Fibroblast of mammary gland (primary cell): ENCODE measurements around the gene ST6GALNAC2.

Experiments
- DNase-seq: peaks from one replicate; pipeline ENCODE4 v3.0.0-alpha.2; 2010; ENCODE audit warnings: low read depth
- H3K4me3 ChIP-seq: 2 replicates; pipeline ENCODE4 v1.5.1; 2011; ENCODE audit warnings: low read depth, mild to moderate bottlenecking, low read length, moderate library complexity; ENCODE audit not compliant: control insufficient read depth
- TF ChIP-seq, protein P1 (sequence below): conservative IDR thresholded peaks from 2 replicates; pipeline ENCODE4 v1.5.1; 2011; ENCODE audit warnings: low read depth, low read length, inconsistent platforms; ENCODE audit not compliant: control insufficient read depth, insufficient read depth

ST6GALNAC2 gene

DNA sequence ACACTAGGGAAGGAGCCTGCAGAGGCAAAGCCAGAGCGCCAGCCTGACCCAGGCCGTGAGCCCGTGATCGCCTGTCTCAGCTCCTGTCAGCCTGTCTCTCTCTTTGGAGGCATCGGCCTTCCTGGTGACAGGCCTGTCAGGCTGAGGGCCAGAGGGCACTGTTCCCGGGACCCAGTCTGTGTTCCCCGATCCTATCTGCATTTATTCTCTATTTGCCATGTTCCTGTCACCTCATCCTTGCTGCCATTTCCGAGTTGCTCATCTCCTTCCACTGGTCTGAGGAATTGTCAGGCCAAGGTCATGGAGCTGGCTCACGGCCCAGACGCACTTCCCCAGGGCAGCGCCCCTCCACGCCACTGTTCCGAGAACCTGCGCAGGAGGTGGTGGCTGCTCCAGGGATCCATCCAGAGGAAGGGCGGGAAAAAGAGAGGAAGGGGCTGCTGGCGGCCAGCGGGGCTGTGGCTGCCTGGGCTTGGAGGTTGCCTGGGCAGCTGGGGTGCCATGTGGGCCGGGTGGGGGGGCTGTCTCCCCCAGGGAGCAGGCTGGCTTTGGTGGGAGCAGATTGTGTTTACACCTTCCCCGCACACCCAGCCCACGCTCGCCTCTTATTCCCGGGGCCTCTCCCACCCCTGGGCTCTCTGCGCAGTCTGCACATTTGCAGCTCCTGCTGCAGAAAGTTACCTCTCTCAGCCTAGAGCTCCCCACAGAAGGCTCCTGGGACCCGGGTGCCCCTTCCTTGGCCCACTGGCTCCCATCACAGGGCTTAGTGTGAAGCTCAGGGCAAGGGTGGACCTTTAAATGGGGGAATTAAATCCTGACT lies 40.9 kb downstream of the ST6GALNAC2 start:
- H3K4me3 ChIP-seq = no peak overlapping the region
- no peak for DNase-seq
- TF ChIP-seq, protein P1, sequence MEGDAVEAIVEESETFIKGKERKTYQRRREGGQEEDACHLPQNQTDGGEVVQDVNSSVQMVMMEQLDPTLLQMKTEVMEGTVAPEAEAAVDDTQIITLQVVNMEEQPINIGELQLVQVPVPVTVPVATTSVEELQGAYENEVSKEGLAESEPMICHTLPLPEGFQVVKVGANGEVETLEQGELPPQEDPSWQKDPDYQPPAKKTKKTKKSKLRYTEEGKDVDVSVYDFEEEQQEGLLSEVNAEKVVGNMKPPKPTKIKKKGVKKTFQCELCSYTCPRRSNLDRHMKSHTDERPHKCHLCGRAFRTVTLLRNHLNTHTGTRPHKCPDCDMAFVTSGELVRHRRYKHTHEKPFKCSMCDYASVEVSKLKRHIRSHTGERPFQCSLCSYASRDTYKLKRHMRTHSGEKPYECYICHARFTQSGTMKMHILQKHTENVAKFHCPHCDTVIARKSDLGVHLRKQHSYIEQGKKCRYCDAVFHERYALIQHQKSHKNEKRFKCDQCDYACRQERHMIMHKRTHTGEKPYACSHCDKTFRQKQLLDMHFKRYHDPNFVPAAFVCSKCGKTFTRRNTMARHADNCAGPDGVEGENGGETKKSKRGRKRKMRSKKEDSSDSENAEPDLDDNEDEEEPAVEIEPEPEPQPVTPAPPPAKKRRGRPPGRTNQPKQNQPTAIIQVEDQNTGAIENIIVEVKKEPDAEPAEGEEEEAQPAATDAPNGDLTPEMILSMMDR = no peak

DNA sequence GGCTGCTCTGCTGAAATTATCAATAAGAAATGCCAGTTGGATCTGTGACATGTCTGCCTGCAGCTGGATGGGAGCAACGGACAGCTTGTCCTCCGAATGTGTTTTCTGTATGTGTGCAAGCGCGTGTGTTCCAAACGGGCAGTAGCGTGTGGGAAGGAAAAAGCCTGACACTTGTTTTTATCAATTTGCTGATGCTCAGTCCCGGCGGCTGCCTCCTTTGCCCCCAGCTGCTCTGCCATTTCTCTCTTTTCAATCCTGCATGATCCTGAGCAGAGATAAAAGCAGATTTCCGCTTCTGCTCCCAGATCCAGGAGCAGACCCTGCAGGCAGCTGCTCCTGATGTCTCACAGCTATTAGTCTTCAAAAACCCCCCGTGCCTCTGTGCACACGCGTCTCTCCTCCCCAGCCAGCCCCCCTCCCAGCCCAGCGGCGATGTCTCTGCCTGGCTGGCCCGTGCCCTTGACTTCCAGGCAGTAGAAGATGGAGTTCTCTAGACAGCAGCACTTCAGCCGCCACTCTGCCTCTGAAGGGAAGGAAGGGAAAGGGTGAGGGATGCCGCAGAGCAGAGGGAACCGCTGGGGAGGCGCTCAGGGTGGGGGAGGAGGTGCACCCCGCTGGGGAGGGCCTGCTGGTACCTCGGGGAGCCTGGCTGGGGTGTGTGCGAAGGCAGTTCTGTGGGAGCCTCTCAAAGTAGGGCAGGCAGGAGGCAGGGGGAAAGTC lies 41.7 kb downstream of the ST6GALNAC2 start:
- no peak for DNase-seq
- TF ChIP-seq, protein P1 = no peak
- H3K4me3 ChIP-seq = no peak overlapping the region

- TF ChIP-seq, protein P1 = no peak
- H3K4me3 ChIP-seq = no peak overlapping the region
- DNase-seq = no peak
Measured at GRCh38 chr17:76543482-76543825, 42.2 kb downstream of the ST6GALNAC2 start.

DNA sequence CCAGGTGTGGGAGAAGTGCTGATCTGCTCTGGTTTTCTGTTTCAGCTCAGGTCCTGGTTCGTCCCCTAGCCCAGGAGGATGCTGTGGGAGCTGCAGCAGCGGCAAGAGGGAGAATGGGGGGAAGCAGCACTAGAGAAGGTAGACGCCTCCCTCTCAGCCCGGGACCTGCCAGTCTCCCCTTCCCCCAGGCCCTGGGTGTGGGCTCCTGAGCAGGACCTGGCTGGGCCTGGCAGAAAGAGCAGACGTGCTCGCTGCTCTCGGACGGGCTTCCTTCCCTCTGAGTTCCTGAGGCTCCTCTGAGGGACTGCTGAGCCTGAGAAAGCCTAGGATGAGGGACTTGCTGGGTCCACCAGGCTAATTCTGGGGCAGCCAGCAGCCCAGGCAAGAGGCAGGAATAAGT lies 42.7 kb downstream of the ST6GALNAC2 start:
- TF ChIP-seq, protein P1 = no peak
- H3K4me3 ChIP-seq = no peak overlapping the region
- DNase-seq = no peak

DNA sequence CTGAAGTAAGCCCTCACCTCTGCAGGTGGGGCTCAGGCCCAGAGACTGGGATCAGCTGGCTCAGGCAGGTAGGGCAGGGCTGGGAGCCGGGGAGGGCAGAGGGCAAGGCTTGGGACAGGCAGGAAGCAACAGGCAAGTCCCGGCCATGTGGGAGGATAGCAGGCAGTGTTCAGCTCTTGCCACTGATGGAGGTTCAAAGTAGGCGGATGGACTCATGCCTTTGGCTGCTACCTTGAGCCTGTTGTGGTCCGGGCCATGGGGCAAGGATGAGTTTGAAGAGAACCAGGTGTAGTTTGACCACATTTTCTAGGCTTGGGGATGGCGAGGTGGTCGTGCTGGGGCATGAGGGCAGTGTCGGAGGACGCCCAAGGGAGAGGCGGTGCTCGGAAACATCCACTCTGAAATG lies 43.1 kb downstream of the ST6GALNAC2 start:
- H3K4me3 ChIP-seq = no peak overlapping the region
- TF ChIP-seq, protein P1 = no peak
- no peak for DNase-seq

DNA sequence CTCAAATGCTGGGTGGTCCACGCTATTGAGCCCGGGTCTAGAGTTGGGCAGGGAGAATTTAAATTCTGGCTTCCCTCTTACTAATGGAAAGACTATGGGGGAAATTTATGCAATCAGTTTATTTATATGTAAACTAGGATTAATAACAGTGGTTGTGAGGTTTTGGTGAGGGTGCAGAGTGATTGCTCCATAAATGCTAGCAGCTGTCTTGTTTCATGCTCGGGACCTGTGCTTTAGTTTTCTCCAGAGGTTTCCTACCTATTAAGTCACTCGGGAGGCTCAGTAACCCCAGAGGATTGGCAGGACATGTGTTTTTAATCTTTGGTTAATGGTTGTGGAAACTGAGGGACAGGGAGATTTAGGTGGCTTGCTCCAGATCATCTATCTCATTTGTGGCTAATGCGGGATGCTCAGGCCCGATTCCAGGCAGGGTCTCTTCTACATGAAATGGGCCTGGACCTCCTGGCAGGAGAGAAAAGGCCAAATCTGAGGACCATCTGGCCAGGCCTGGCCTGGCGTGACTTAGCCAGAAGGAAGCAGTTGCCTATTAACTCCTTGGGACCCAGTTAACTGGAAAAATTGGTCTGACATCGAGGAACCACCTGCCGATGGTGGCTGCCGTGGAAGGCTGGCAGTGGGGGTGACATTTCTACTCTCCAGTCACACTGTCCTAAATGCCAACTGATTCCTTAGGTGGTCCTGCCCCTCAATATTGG lies 43.8 kb downstream of the ST6GALNAC2 start:
- no peak overlapping the region for H3K4me3 ChIP-seq
- TF ChIP-seq, protein P1 = no peak
- no peak for DNase-seq
